ENCODE results near the gene BCAR1. TPM values are rescaled to one million over a fixed set of nuclear protein-coding genes. Genes with fewer than 3 reads are reported as not detected.

BCAR1 gene
- total and polyA plus RNA-seq, 2 of the 13 experiments (the other 11 are each of a cell fraction or from before 2014, with no cell fraction given) = 48.1 to 51.7 TPM

- 0 out of 2 replicates have a peak, but pooled peaks have one; percentile 16 for TF ChIP-seq ONECUT2 (CRISPR knock-in tag; IDR thresholded peaks at IDR 0.05)
- 0 out of 2 replicates have a peak, but pooled peaks have one; percentile 7 for TF ChIP-seq ZNF672 (CRISPR knock-in tag; IDR thresholded peaks at IDR 0.05)
- TF ChIP-seq THYN1 (CRISPR knock-in tag; IDR thresholded peaks at IDR 0.05; ENCODE audit: borderline replicate concordance, low read depth) = 0 out of 2 replicates have a peak, but pooled peaks have one; percentile 7
- no peak; the same call in 1 of the 2 replicates for TF ChIP-seq SP5 (CRISPR knock-in tag; IDR thresholded peaks at IDR 0.05; ENCODE audit: borderline replicate concordance, low read depth)
- TF ChIP-seq ZNF138 (CRISPR knock-in tag; IDR thresholded peaks at IDR 0.05; ENCODE audit: low read depth) = 0 out of 2 replicates have a peak, but pooled peaks have one; percentile 18
- peak; percentile 86 for TF ChIP-seq AGO1 (IDR thresholded peaks at IDR 0.05; ENCODE audit: low read depth, low read length, poor library complexity, severe bottlenecking)
- TF ChIP-seq ZNF382 (CRISPR knock-in tag; IDR thresholded peaks at IDR 0.05; ENCODE audit: borderline replicate concordance) = no peak
- no peak; the same call in 1 of the 2 replicates for TF ChIP-seq NFAT5 (CRISPR knock-in tag; IDR thresholded peaks at IDR 0.05)
- 0 out of 2 replicates have a peak, but pooled peaks have one; percentile 0 for TF ChIP-seq MIXL1 (CRISPR knock-in tag; IDR thresholded peaks at IDR 0.05)
- 0 out of 2 replicates have a peak, but pooled peaks have one; percentile 21 for TF ChIP-seq PAX8 (CRISPR knock-in tag; IDR thresholded peaks at IDR 0.05; ENCODE audit: borderline replicate concordance)
- TF ChIP-seq YEATS4 (CRISPR knock-in tag; IDR thresholded peaks at IDR 0.05; ENCODE audit: borderline replicate concordance) = peak; percentile 85
- TF ChIP-seq CBFB (CRISPR knock-in tag; IDR thresholded peaks at IDR 0.05) = peak; percentile 21; the same call in 1 of the 2 replicates
- TF ChIP-seq CREM (IDR thresholded peaks at IDR 0.05) = no peak
- no peak for TF ChIP-seq CREM (CRISPR knock-in tag; IDR thresholded peaks at IDR 0.05)
- no peak for TF ChIP-seq NONO (IDR thresholded peaks at IDR 0.05)
- peak; percentile 68 for TF ChIP-seq NONO (CRISPR knock-in tag; conservative IDR thresholded peaks at IDR 0.05)
- no peak for TF ChIP-seq NR2F1 (CRISPR knock-in tag; IDR thresholded peaks at IDR 0.05)
- no peak for TF ChIP-seq NR3C1 (CRISPR knock-in tag; IDR thresholded peaks at IDR 0.05)
- no peak for TF ChIP-seq ZBTB21 (CRISPR knock-in tag; IDR thresholded peaks at IDR 0.05)
- TF ChIP-seq POLR2AphosphoS5 (IDR thresholded peaks at IDR 0.05; ENCODE audit: low read depth, low read length) = peak; percentile 46; the same call in 1 of the 2 replicates
- no peak for TF ChIP-seq CEBPB (IDR thresholded peaks at IDR 0.05; ENCODE audit: borderline replicate concordance, low read depth, low read length)
- peak; percentile 19; the same call in 1 of the 2 replicates for TF ChIP-seq HDAC1 (CRISPR knock-in tag; IDR thresholded peaks at IDR 0.05)
- 0 out of 2 replicates have a peak, but pooled peaks have one; percentile 57 for TF ChIP-seq MYNN (CRISPR knock-in tag; IDR thresholded peaks at IDR 0.05; ENCODE audit: low read depth)
- TF ChIP-seq ZBTB43 (CRISPR knock-in tag; conservative IDR thresholded peaks at IDR 0.05) = peak; percentile 61; the same call in 1 of the 2 replicates
- TF ChIP-seq FOXA3 (CRISPR knock-in tag; IDR thresholded peaks at IDR 0.05) = 0 out of 2 replicates have a peak, but pooled peaks have one; percentile 6
These were observed at the start of gene BCAR1 (continued) for GRCh38 chr16:75251280-75252048.

Data from HepG2 (cell line).